Fibroblast of the aortic adventitia (primary cell): ENCODE measurements around the gene DIP2C. TPM values are rescaled to one million over a fixed set of nuclear protein-coding genes. Genes with fewer than 3 reads are reported as not detected.
A peak's percentile ranks its signal among the peaks of the same experiment; 100 is the strongest.
"Not testable (repeated sequence)": the region's sequence is repeated elsewhere in the genome, so short reads cannot be mapped to it uniquely, and the experiment has no call there.

ENCODE experiments used
- DNase-seq: peaks from one replicate; pipeline ENCODE4 v3.0.0-alpha.2; 2010; ENCODE audit warnings: low read depth
- H3K4me3 ChIP-seq: 2 replicates; pipeline ENCODE4 v1.5.1; 2011; ENCODE audit warnings: low read depth, mild to moderate bottlenecking, control low read depth, low read length, moderate library complexity
- CTCF ChIP-seq: IDR thresholded peaks from 2 replicates; pipeline ENCODE4 v1.5.1; 2011; ENCODE audit warnings: mild to moderate bottlenecking, low read length, control low read depth, inconsistent platforms; ENCODE audit not compliant: insufficient read depth
- total RNA-seq: library from RNA; depleted of rRNA; stranded (reverse); fragments of >200 nt; gene quantifications from 2 replicates; pipeline ENCODE4 v1.2.3, GENCODE V29; 2012; ENCODE audit warnings: low replicate concordance

Gene DIP2C
- total RNA-seq, 1 donor: 15.7 TPM

GRCh38 chr10:372566-372965 lies 316.9 kb downstream of the DIP2C start:
- DNase-seq: no peak
- H3K4me3 ChIP-seq: no peak overlapping the region
- TF ChIP-seq CTCF: no peak

DNA sequence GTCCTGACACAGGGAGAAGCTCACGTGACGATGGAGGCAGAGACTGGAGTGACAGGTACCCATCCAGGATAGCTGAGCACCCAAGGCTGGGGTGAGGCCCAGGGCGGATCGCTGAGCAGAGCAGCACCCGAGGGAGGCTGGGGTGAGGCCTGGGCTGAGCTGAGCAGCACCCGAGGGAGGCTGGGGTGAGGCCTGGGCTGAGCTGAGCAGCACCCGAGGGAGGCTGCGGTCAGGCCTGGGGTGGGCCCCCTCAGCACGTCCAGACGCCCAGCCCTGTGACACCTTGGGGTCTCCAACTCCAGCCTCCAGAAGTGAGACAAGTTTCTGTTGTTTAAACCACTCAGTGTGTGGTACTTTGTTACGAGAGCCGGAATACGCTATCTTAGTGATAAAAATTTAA lies 318.0 kb downstream of the DIP2C start:
- TF ChIP-seq CTCF: no peak
- no peak for DNase-seq
- H3K4me3 ChIP-seq: no peak overlapping the region

GRCh38 chr10:370449-370825 lies 319.0 kb downstream of the DIP2C start:
- TF ChIP-seq CTCF: no peak
- peak; percentile 61 for DNase-seq
- no peak overlapping the region for H3K4me3 ChIP-seq

- no peak overlapping the region for H3K4me3 ChIP-seq
- DNase-seq: peak; percentile 90
- no peak for TF ChIP-seq CTCF
These were observed 319.6 kb downstream of the DIP2C start for GRCh38 chr10:369684-370448.

DNA sequence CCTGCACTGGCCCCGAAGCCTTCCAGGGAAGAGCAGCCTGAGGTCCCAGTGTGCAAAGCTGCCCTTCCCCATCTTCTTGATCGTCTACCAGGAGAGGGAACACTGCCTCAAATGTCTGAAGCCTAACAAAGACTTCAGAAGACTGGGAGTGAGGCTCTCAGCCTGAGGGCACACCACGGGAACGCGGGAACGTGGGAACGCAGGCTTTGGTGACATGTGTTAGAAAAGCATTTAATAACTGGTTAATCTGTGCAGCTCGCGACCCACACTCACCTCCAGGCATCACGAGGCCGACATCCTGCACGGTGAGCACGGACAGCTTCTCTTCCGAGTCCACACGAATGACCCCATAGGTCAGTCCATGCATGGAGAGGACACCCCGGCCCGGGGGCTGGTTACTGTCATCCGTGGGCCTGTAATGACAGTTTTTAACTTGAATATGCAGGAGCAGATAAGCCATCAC lies 320.2 kb downstream of the DIP2C start:
- no peak for DNase-seq
- no peak for TF ChIP-seq CTCF
- H3K4me3 ChIP-seq: no peak overlapping the region

GRCh38 chr10:368579-369220 lies 320.8 kb downstream of the DIP2C start:
- TF ChIP-seq CTCF: no peak
- H3K4me3 ChIP-seq: no peak overlapping the region
- no peak for DNase-seq

- not testable (repeated sequence) for DNase-seq, H3K4me3 ChIP-seq
These were observed 321.4 kb downstream of the DIP2C start for GRCh38 chr10:368107-368506.
